PC-9 (cell line): ENCODE results near the gene LMF1. TPM values are rescaled to one million over a fixed set of nuclear protein-coding genes. Genes with fewer than 3 reads are reported as not detected.

ENCODE experiments used
- BruUV-seq: library from RNA; stranded (reverse); fragments of 400-500 nt; replicated peaks from 2 replicates; lab custom pipeline; 2021; lab: Mats Ljungman, UMichigan
- CTCF ChIA-PET: fragments of 300-600 bp; sonication (Branson Sonifier 250); formaldehyde crosslinking; loops from one replicate; lab custom pipeline; 2022; ENCODE audit warnings: antibody characterized with exemption; lab: Charles Lee
- POLR2A ChIA-PET: fragments of 300-600 bp; sonication (Branson Sonifier 250); formaldehyde crosslinking; loops from one replicate; lab custom pipeline; 2022; ENCODE audit warnings: antibody characterized with exemption; ENCODE audit not compliant: unreplicated experiment; lab: Charles Lee
- DNase-seq, 2 experiments: peaks; one replicate each; pipeline versions ENCODE4 v3.0.0 to v3.0.0-alpha.2; 2015 to 2022; ENCODE audit warnings: mixed read lengths in 1 of 2
- H2AFZ ChIP-seq: fragments of 200-600 bp; sonication (generic); 2 replicates; pipeline ENCODE4 v1.8.1; 2017; ENCODE audit warnings: antibody characterized with exemption
- H3F3A ChIP-seq: fragments of 200-600 bp; sonication (generic); 2 replicates; pipeline ENCODE4 v1.8.1; 2017; ENCODE audit warnings: antibody characterized with exemption, mild to moderate bottlenecking, low read depth; ENCODE audit not compliant: insufficient read depth
- H3K27ac ChIP-seq: fragments of 200-600 bp; sonication (generic); 2 replicates; pipeline ENCODE4 v1.6.1; 2016; ENCODE audit warnings: mixed run types
- H3K27me3 ChIP-seq: fragments of 200-600 bp; sonication (generic); 2 replicates; pipeline ENCODE4 v1.6.1; 2016; ENCODE audit warnings: low read depth, mixed run types; ENCODE audit not compliant: insufficient read depth
- H3K36me3 ChIP-seq: fragments of 200-600 bp; sonication (generic); 2 replicates; pipeline ENCODE4 v1.6.1; 2016; ENCODE audit warnings: low read depth, mixed run types
- H3K4me1 ChIP-seq: fragments of 200-600 bp; sonication (generic); replicated peaks from 2 replicates; pipeline ENCODE4 v1.6.1; 2016; ENCODE audit warnings: mixed run types; ENCODE audit not compliant: insufficient read depth
- H3K4me2 ChIP-seq: fragments of 200-600 bp; sonication (generic); 2 replicates; pipeline ENCODE4 v1.6.1; 2017; ENCODE audit warnings: mixed run types
- H3K4me3 ChIP-seq: fragments of 200-600 bp; sonication (generic); 2 replicates; pipeline ENCODE4 v1.6.1; 2016; ENCODE audit warnings: mixed run types
- H3K79me2 ChIP-seq: fragments of 200-600 bp; sonication (generic); 2 replicates; pipeline ENCODE4 v1.6.1; 2017; ENCODE audit warnings: low read depth, mixed run types
- H3K9me2 ChIP-seq: fragments of 200-600 bp; sonication (generic); 2 replicates; pipeline ENCODE4 v1.8.1; 2017; ENCODE audit warnings: mild to moderate bottlenecking; ENCODE audit not compliant: insufficient read depth
- H3K9me3 ChIP-seq: fragments of 200-600 bp; sonication (generic); 2 replicates; pipeline ENCODE4 v1.8.1; 2016; ENCODE audit warnings: low read depth; ENCODE audit not compliant: insufficient read depth
- H4K20me1 ChIP-seq: fragments of 200-600 bp; sonication (generic); 2 replicates; pipeline ENCODE4 v1.8.1; 2017; ENCODE audit not compliant: insufficient read depth
- CTCF ChIP-seq: fragments of 200-600 bp; sonication (generic); conservative IDR thresholded peaks from 2 replicates; pipeline ENCODE4 v1.6.1; 2017; ENCODE audit warnings: mixed run types, antibody characterized with exemption, mild to moderate bottlenecking, moderate library complexity
- EZH2 ChIP-seq: fragments of 200-600 bp; sonication (generic); IDR thresholded peaks from 2 replicates; pipeline ENCODE4 v1.8.0; 2017; ENCODE audit warnings: antibody characterized with exemption, low read depth
- intact Hi-C: fragments of 100-400 bp; cut with micrococcal nuclease; formaldehyde crosslinking; loops from one replicate; pipeline ENCODE4 v1.10.0; 2022; ENCODE audit not compliant: unreplicated experiment
- total RNA-seq: library from RNA; stranded (reverse); gene quantifications from 2 replicates; pipeline ENCODE4 v1.2.3, GENCODE V29; 2021

LMF1 gene
- total RNA-seq, 1 experiment from 2014 or later: 31.3 TPM

- Histone ChIP-seq H3K9me3 (no peaks in the 10 kb centered on the region), H3K4me3 (no peak overlapping the region), H3K27me3 (peaks cover 22% of the 10 kb centered on the region), H3F3A (no peaks in the 10 kb centered on the region), H4K20me1 (no peaks in the 10 kb centered on the region; the same call in none of the 2 replicates), H3K79me2 (no peaks in the 10 kb centered on the region), H3K27ac (no peak overlapping the region), H3K36me3 (no peaks in the 10 kb centered on the region), H3K4me1 (no peaks in the 10 kb centered on the region), H3K9me2 (no peaks in the 10 kb centered on the region), H3K4me2 (no peak overlapping the region), H2AFZ (no peak overlapping the region)
- CTCF ChIA-PET: no interaction called here
- POLR2A ChIA-PET: no interaction called here
- DNase-seq: no peak
- no TSS peak for BruUV-seq
- intact Hi-C loops: no loop called here
- TF ChIP-seq CTCF (no peak), EZH2 (no peak)
These were observed 85.4 kb downstream of the LMF1 start for GRCh38 chr16:885391-885790.

GRCh38 chr16:884232-884631 is 86.6 kb downstream of the LMF1 start:
- no peaks in the 10 kb centered on the region for H3K9me2 ChIP-seq
- no peak overlapping the region for H2AFZ ChIP-seq
- CTCF ChIA-PET: no interaction called here
- no TSS peak for BruUV-seq
- no peaks in the 10 kb centered on the region for H3K79me2 ChIP-seq
- TF ChIP-seq CTCF (no peak), EZH2 (no peak)
- H3K4me1 ChIP-seq: no peaks in the 10 kb centered on the region
- intact Hi-C loops: no loop called here
- H3F3A ChIP-seq: no peaks in the 10 kb centered on the region
- H3K4me3 ChIP-seq: no peak overlapping the region
- no peaks in the 10 kb centered on the region for H3K9me3 ChIP-seq
- H3K4me2 ChIP-seq: no peak overlapping the region
- H4K20me1 ChIP-seq: no peaks in the 10 kb centered on the region; the same call in none of the 2 replicates
- H3K27ac ChIP-seq: no peak overlapping the region
- H3K27me3 ChIP-seq: peaks cover 31% of the 10 kb centered on the region
- POLR2A ChIA-PET: no interaction called here
- DNase-seq: no peak
- H3K36me3 ChIP-seq: no peaks in the 10 kb centered on the region

GRCh38 chr16:883781-884180 is 87.0 kb downstream of the LMF1 start:
- H3K79me2 ChIP-seq: no peaks in the 10 kb centered on the region
- DNase-seq: no peak
- no peak overlapping the region for H3K4me3 ChIP-seq
- intact Hi-C loops: no loop called here
- no peaks in the 10 kb centered on the region; the same call in none of the 2 replicates for H4K20me1 ChIP-seq
- H3K9me3 ChIP-seq: no peaks in the 10 kb centered on the region
- no peak overlapping the region for H3K27ac ChIP-seq
- H3K4me1 ChIP-seq: no peaks in the 10 kb centered on the region
- ChIA-PET POLR2A (interaction anchor here (0.7 kb wide), 1 partner anchor 194 kb away, joined by 5 read pairs; the partner anchor contains the start of gene WDR24), CTCF (no interaction called here)
- TF ChIP-seq EZH2 (no peak), CTCF (no peak)
- H3K27me3 ChIP-seq: peaks cover 31% of the 10 kb centered on the region
- H3K9me2 ChIP-seq: no peaks in the 10 kb centered on the region
- no peaks in the 10 kb centered on the region for H3K36me3 ChIP-seq
- H3K4me2 ChIP-seq: no peak overlapping the region
- no peaks in the 10 kb centered on the region for H3F3A ChIP-seq
- H2AFZ ChIP-seq: no peak overlapping the region
- BruUV-seq: no TSS peak
